GM13977 (cell line): Measurements from ENCODE around the gene EFCAB8.

ENCODE experiments used
- DNase-seq: peaks from one replicate; pipeline ENCODE4 v3.0.0; 2012; ENCODE audit warnings: low spot score
- in situ Hi-C: fragments of 300-500 bp; cut with MboI; formaldehyde crosslinking; loops from one replicate; pipeline ENCODE4 v1.12.0; 2022; ENCODE audit warnings: low sequenced_read_pairs, low pct_unique_long_range_greater_than_20kb, mixed read lengths, inconsistent platforms; ENCODE audit not compliant: unreplicated experiment
- TF ChIP-seq, protein P1 (sequence below): IDR thresholded peaks from 2 replicates; pipeline ENCODE4 v1.5.1; 2012; ENCODE audit warnings: mild to moderate bottlenecking, control low read depth; ENCODE audit not compliant: insufficient read depth; ENCODE audit errors: extremely low read depth, missing control alignments

EFCAB8 gene

DNA sequence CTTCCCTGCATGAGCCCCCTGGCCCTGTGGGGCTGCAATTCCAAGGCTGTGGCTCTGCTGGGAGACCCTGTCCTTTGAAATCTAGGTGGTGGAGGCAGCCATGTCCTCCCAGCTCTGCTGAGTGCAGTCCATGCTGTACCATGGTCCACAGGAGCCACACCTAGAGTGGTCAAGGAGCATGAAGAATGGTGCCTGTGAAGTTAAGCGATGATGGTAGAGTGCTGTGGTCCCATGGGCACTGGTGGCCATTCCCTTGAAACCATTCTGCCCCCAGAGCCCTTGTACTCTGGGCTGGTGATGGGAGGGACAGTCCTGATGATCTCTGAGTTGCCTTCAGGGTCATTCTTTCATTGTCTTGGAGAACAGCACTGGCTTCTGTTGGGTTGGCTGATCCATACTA, 55.3 kb downstream of the EFCAB8 start:
- TF ChIP-seq, protein P1, sequence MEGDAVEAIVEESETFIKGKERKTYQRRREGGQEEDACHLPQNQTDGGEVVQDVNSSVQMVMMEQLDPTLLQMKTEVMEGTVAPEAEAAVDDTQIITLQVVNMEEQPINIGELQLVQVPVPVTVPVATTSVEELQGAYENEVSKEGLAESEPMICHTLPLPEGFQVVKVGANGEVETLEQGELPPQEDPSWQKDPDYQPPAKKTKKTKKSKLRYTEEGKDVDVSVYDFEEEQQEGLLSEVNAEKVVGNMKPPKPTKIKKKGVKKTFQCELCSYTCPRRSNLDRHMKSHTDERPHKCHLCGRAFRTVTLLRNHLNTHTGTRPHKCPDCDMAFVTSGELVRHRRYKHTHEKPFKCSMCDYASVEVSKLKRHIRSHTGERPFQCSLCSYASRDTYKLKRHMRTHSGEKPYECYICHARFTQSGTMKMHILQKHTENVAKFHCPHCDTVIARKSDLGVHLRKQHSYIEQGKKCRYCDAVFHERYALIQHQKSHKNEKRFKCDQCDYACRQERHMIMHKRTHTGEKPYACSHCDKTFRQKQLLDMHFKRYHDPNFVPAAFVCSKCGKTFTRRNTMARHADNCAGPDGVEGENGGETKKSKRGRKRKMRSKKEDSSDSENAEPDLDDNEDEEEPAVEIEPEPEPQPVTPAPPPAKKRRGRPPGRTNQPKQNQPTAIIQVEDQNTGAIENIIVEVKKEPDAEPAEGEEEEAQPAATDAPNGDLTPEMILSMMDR = no peak
- no peak for DNase-seq
- in situ Hi-C loops = no loop called here

DNA sequence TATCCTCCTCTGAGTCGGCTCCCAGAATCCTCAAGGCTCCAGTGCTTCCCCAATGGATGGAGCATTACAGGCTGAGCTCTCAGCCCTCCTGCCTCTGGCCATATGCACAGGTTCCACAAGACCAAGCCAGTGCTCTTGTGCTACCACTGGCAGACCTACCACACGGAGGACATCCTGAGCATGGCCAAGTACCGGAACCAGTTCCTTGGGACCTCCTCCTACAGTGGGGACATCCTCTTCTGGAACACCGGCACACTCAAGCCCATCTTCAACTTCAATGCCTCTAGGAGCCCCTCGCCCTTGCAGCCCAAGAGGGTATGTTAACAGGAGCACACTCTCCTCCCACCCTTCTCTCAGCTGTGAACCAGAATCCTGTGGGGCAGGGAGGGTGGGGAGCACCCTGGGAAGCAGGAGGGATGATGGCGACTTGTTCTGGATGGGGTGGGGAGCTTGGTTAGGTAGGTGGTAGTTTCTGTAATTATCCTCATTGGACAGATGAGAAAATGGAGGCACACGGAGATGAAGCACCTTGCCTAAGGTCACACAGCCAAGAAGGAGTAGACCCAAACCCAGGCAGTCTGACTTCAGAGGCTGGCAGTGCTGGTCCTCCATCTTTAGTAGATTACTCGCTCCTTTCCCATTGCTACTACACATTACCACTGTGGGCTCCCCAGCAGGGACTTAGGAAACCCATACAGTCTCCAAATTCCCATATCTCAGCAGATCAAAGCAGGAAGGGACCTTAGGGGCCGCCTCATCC, 58.6 kb downstream of the EFCAB8 start:
- in situ Hi-C loops = no loop called here
- TF ChIP-seq, protein P1 = no peak
- peak; percentile 3 for DNase-seq

DNA sequence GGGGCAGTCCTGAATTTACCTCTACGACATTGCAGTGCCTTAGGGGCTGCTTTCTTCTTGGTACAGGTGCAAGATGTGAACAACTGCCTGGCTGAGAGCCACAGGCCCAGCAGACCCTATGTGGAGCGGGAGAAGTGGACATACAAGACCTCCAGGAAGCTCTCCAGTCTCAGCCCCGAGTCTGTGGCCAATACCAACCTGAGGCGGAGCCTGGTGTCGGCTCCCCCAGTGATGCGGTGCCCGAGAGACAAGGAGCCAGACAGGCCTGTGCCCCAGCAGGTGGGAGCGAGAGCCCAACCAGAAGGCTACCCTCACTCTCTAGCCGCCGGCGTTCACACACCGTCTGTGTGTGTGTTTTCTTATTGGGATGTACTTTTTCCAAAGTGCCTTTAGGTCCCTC, 59.6 kb downstream of the EFCAB8 start:
- in situ Hi-C loops = no loop called here
- peak; percentile 5 for DNase-seq
- TF ChIP-seq, protein P1 = no peak

GRCh38 chr20:32918751-32919150, 60.0 kb downstream of the EFCAB8 start:
- TF ChIP-seq, protein P1 = no peak
- in situ Hi-C loops = no loop called here
- DNase-seq = peak; percentile 4

DNA sequence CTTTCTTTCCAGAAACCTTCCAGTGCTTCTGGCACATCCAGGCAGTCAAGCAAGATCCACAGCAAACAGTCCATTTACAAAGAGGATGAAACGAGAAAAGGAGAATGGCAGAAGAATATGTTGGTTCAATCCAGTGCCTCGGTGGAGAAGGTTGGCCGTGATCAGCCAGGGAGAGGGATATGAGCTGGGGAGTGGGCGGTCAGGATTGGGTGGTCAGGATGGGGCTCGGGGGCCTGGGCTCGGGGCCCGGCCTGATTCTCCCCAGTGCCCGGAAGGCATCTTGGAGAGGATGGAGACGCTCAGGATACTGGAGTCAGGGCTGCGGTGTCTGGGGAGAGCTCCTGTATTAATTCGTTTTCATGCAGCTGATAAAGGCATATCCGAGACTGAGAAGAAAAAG, 61.3 kb downstream of the EFCAB8 start:
- no peak for DNase-seq
- in situ Hi-C loops = no loop called here
- TF ChIP-seq, protein P1 = no peak

- no peak for DNase-seq
- in situ Hi-C loops = no loop called here
- TF ChIP-seq, protein P1 = no peak
Observed at GRCh38 chr20:32920530-32921298, 62.0 kb downstream of the EFCAB8 start.
